IMR-90 (cell line): ENCODE measurements around the gene MAP3K15.

ENCODE experiments used
- CEBPB ChIP-seq: IDR thresholded peaks from 2 replicates; pipeline ENCODE4 v1.6.1; 2012; ENCODE audit warnings: low read depth, low read length, improper control_type of control experiment
- CHD1 ChIP-seq: IDR thresholded peaks from 2 replicates; pipeline ENCODE4 v1.6.1; 2012; ENCODE audit warnings: low read depth, low read length, improper control_type of control experiment
- MXI1 ChIP-seq: IDR thresholded peaks from 2 replicates; pipeline ENCODE4 v1.6.1; 2012; ENCODE audit warnings: low read depth, mild to moderate bottlenecking, low read length, moderate library complexity, borderline replicate concordance
- POLR2A ChIP-seq: IDR thresholded peaks from 2 replicates; pipeline ENCODE4 v1.6.1; 2012; ENCODE audit warnings: mild to moderate bottlenecking, low read depth, low read length
- RFX5 ChIP-seq: IDR thresholded peaks from 2 replicates; pipeline ENCODE4 v1.8.0; 2012; ENCODE audit warnings: low read depth, mild to moderate bottlenecking, low read length, moderate library complexity
- USF2 ChIP-seq: fragments of 150-350 bp; IDR thresholded peaks from 2 replicates; pipeline ENCODE4 v1.6.1; 2017; ENCODE audit warnings: mild to moderate bottlenecking, antibody characterized with exemption, low read length, low read depth
- TF ChIP-seq, protein P1 (sequence below): conservative IDR thresholded peaks from 2 replicates; pipeline ENCODE4 v1.5.1; 2012; ENCODE audit warnings: mild to moderate bottlenecking, low read depth, low read length, improper control_type of control experiment
- TF ChIP-seq, protein P2 (sequence below): fragments of 150-350 bp; IDR thresholded peaks from 2 replicates; pipeline ENCODE4 v1.6.1; 2016; ENCODE audit warnings: low read depth, mild to moderate bottlenecking, low read length, moderate library complexity, borderline replicate concordance

- TF ChIP-seq, protein P1, sequence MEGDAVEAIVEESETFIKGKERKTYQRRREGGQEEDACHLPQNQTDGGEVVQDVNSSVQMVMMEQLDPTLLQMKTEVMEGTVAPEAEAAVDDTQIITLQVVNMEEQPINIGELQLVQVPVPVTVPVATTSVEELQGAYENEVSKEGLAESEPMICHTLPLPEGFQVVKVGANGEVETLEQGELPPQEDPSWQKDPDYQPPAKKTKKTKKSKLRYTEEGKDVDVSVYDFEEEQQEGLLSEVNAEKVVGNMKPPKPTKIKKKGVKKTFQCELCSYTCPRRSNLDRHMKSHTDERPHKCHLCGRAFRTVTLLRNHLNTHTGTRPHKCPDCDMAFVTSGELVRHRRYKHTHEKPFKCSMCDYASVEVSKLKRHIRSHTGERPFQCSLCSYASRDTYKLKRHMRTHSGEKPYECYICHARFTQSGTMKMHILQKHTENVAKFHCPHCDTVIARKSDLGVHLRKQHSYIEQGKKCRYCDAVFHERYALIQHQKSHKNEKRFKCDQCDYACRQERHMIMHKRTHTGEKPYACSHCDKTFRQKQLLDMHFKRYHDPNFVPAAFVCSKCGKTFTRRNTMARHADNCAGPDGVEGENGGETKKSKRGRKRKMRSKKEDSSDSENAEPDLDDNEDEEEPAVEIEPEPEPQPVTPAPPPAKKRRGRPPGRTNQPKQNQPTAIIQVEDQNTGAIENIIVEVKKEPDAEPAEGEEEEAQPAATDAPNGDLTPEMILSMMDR = no peak
- no peak for TF ChIP-seq RFX5
- no peak for TF ChIP-seq POLR2A
- TF ChIP-seq USF2 = no peak
- TF ChIP-seq, protein P2, sequence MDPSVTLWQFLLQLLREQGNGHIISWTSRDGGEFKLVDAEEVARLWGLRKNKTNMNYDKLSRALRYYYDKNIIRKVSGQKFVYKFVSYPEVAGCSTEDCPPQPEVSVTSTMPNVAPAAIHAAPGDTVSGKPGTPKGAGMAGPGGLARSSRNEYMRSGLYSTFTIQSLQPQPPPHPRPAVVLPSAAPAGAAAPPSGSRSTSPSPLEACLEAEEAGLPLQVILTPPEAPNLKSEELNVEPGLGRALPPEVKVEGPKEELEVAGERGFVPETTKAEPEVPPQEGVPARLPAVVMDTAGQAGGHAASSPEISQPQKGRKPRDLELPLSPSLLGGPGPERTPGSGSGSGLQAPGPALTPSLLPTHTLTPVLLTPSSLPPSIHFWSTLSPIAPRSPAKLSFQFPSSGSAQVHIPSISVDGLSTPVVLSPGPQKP = no peak
- no peak for TF ChIP-seq CHD1
- no peak for TF ChIP-seq MXI1
- TF ChIP-seq CEBPB = no peak
Measured at GRCh38 chrX:19377799-19378198, 137.5 kb downstream of the MAP3K15 start.
